ENCODE measurements around the gene NSRP1.

DNA sequence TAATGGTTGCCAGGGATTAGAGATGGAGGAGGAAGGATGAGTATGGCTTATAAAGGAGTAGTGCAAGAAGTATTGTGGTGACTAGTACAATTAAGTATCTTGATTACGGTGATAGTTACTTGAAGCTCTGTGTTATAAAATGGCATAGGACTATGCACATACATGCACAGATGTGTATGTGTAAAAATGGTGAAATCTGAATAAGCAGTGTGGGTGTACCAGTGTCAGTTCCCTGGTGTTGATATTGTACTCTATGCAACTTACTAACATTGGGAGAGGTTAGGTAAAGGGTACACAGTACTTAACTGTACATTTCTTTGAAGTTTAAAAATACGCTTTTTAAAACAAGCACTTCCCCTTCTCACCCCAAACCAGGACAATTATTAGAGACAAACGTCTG is 48.5 kb downstream of the NSRP1 start:
- TF ChIP-seq, protein P1, sequence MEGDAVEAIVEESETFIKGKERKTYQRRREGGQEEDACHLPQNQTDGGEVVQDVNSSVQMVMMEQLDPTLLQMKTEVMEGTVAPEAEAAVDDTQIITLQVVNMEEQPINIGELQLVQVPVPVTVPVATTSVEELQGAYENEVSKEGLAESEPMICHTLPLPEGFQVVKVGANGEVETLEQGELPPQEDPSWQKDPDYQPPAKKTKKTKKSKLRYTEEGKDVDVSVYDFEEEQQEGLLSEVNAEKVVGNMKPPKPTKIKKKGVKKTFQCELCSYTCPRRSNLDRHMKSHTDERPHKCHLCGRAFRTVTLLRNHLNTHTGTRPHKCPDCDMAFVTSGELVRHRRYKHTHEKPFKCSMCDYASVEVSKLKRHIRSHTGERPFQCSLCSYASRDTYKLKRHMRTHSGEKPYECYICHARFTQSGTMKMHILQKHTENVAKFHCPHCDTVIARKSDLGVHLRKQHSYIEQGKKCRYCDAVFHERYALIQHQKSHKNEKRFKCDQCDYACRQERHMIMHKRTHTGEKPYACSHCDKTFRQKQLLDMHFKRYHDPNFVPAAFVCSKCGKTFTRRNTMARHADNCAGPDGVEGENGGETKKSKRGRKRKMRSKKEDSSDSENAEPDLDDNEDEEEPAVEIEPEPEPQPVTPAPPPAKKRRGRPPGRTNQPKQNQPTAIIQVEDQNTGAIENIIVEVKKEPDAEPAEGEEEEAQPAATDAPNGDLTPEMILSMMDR (IDR thresholded peaks at IDR 0.05) = no peak
- TF ChIP-seq POLR2A (IDR thresholded peaks at IDR 0.05) = no peak
